Measurements from ENCODE around the gene SMIM24.
A peak's percentile ranks its signal among the peaks of the same experiment; 100 is the strongest.

Gene SMIM24

DNA sequence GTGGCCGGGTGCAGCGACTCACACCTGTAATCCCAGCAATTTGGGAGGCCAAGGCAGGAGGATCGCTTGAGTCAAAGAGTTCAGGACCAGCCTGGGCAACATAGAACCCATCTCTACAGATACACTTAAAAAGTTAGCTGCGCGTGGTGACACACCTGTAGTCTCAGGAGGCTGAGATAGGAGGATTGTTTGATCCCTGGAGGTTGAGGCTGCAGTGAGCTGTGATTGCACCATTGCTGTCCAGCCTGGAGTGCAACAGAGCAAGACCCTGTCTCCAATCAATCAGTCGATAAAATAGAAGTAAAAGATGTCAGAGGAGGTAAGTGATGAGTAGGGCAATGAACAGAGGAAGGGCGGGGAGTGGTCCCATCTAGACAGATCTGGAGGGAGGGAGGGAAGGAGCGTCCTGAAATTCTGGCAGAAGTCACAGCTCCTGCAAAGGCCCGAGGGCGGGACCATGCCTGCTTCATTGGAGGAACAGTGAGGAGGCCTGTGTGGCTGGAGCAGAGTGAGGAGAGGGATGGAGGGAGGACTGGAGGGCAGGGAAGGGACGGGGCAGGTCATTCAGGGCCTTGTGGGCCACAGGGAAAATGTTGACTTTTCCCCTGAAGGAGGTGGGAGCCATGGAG lies 9.7 kb downstream of the SMIM24 start:
- DNase-seq = no peak

DNA sequence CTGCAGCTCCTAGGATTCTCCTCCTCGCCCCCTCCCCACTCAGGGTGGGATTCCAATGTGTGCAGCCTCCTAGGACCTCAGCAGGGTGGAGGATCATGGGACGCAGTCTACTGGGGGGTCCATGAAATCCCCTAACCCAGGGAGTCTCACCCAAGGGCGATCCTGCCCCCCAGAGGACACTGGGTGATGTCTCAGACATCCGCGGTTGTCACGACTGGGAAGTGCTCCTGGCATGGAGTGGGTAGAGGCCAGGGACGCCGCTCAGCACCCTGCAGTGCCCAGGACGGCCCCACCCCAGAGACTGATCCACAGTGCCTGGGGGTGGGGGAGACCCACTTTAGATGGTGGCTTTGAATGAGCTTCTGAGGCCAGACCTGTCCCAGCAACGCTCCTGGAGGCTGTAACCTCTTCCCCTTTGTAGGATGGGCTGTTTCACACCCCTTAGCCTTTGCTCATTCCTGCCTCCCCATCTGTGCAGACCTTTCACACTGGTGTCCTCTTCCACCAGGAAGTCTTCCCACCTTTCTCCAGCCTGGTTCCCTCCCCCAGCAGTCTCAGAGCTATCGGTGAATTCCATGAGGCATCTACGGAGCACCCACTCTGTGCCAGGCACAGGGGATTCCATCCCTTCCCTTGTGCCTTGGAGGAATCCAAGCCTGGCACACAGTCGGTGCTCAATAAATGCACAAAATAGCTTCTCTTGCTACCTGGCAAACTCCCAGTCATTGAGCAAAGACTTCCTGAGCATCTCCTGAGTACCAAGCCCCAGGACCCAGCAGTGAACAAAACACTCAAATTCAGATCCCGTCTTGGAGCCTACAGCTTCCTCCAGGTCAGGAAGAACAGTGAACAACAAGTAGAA lies 10.5 kb downstream of the SMIM24 start:
- DNase-seq = no peak

GRCh38 chr19:3468211-3468610 lies 12.1 kb downstream of the SMIM24 start:
- DNase-seq = no peak

DNA sequence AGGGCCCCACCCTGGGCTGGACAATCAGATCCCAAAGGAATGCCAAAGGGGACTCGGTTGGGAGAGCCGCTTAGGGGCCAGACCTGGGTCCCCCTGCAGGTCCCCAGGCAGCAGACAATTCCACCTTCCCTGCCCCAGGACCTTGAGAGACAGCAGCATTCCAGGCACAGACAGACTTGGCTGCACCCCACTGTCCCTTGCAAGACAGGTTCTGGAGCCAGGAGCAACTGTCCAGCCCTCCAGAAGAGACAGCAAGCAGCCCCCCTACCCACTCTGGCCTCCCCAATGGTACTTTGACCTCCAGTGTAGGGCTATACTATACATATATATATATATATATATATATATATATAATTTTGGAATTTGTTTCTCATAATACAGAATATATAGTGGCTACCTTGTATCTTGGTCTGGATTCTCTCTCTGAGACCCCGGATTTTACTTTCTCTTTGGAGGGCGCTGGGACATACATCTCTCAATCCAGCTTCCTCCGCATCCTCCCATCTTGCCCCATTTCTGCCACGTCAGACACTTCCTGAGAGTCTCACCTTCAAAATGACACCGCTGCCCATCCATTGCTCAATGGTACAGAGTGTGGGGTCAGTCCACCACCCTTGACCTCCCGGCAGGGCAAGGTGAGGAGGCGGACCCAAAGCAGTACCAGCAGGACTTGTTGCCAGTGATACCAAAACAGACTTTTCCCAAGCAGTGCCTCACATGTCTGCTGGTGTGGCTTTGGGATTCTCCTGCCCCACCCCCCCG lies 12.7 kb downstream of the SMIM24 start:
- DNase-seq = no peak

DNA sequence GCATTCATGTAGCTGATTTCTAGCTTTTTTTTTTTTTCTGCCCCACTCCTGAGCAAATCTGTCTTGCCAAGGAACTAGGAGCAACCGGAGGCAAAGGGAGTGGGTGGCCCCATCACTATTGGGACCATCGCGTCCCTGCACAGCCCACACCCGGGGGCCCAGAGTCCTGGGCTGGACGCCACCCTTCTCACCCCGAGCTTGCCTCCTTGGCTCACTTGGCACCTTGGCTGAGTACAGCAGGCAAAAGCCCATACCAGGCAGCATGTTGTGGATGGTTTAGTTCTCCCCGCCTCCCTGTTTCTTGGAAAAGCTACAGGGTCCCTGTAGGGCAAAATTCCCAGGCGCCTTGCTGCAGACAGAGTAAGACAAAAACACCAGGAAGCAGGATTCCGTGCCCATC lies 13.7 kb downstream of the SMIM24 start:
- no peak for DNase-seq

DNA sequence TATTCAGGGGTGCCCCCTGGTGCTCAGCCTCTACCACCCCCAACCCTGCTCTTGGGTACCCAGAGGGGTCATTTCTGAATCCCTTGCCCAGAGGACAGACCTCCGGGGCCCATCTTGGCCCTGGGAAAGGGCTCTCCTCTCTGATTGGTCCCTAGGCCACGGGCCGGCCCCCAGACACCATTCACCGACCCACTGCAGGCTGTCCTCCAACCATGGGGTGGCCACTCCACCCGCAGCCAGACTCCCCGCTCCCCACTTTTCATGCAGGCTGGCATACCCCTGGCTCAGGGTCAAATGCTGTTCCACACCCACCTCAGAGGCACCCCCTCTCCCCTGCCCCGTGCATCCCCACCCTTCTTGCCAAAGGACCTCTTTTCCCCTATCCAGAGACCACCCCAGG lies 14.8 kb downstream of the SMIM24 start:
- no peak for DNase-seq

DNA sequence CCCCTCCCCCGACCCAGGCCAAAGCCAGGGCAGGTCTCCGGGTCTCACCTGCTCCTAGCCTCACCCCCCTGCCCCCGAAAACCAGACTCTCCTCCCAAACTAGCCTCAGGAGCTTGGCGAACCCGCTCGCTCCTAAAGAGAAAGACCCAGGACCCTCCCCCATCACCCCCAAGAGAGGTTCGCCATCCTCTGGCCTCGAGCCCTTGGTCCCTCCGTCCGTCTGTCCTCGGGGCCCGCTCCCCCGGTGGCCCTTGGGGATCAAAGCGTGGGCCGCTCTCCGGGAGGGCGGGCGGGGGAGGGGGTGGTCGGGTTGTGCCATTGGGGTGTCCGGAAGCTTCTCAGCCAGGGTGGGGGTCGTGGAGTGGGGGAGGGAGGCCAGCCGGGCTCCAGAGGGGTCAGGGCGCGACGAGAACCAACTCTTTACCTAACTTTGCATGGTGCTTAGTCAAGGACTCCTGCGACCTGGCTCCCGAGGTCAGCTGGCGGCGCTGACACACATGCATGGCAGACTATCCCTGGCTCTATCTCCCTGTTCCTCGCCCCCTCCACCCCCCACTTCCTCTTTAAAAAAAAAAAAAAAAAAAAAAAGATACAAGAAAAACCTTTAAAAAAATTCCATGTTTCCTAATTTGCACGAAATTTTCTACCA lies 15.6 kb downstream of the SMIM24 start:
- DNase-seq = no peak

- no peak for DNase-seq
These were observed 16.4 kb downstream of the SMIM24 start for GRCh38 chr19:3463714-3464586.

- no peak for DNase-seq
These were observed 17.2 kb downstream of the SMIM24 start for GRCh38 chr19:3462991-3463713.

- DNase-seq = no peak
These were observed 20.3 kb downstream of the SMIM24 start for GRCh38 chr19:3459965-3460582.

- DNase-seq = peak; percentile 67
These were observed 21.0 kb downstream of the SMIM24 start for GRCh38 chr19:3459089-3459881.

DNA sequence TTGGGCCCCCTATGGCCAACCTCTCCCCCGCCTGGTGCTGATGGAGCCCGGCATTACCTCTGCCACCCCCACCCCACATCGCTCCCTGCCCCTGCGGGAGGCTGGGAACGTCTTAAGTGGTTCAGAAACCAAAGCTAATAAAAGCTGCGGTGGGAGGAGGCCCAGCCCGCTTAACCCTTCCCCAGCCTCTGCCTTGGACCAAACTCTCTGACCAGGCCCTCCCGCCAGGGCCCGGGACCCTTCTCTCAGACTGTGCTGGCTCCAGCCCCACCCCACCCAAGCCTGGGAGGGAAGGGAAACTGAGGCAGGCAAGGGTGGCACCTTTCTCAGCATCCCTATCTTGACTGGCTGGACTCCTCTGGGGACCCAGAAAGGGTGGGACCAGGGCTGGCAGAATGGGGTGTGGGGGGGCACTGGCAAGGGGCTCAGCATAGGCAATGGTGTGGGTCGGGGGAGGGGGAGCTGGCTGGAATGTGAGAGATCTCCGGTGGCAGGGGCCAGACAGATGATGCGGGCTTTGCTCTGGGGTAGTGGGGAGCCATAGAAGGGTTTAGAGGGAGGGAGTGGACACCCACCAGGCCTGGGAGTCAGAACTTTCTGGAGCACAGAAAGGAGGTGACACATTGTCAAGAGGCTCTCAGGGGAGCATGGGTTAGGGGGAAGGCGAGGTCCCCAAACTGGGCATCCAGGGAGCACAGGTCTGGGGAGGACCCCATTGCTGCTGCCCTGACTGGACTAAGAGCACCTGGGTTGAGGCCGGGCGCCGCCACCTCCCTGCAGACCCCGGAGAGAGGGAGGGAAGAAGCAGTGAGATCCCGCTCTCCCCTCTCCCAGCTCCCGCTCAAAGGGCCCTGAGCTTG lies 21.9 kb downstream of the SMIM24 start:
- no peak for DNase-seq

- no peak for DNase-seq
These were observed 22.6 kb downstream of the SMIM24 start for GRCh38 chr19:3457528-3458228.

- DNase-seq = no peak
These were observed 23.3 kb downstream of the SMIM24 start for GRCh38 chr19:3456925-3457527.

DNA sequence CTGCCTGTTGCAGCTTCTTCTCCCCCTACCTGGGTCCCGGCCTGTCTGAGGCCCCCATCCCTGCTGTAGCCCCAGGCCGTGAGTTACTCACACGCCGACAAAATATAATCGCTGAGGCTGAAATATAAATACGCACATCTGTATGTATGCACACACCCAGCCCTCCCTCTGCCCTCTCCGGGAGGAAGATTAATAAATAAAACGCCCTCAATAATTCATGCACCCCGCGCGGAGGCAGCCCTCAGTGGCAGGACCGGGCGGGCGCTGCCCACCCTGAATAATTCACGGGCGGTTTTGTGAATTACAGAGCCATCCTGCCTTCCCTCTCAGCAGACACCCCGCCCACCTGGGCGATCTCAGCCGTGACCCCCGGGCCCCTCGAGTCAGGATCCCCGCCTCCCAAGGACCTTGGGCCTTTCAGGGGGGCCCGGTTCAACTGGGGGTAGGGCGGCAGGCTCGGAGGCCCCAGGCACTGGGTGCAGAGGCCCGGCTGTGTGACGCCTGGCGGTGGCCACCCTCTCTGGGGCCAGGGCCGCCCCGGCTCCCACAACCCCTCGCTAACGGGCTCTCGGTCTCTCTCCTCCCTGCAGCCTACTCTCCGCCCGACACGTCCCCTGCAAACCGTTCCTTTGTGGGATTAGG lies 24.2 kb downstream of the SMIM24 start:
- DNase-seq = no peak

DNA sequence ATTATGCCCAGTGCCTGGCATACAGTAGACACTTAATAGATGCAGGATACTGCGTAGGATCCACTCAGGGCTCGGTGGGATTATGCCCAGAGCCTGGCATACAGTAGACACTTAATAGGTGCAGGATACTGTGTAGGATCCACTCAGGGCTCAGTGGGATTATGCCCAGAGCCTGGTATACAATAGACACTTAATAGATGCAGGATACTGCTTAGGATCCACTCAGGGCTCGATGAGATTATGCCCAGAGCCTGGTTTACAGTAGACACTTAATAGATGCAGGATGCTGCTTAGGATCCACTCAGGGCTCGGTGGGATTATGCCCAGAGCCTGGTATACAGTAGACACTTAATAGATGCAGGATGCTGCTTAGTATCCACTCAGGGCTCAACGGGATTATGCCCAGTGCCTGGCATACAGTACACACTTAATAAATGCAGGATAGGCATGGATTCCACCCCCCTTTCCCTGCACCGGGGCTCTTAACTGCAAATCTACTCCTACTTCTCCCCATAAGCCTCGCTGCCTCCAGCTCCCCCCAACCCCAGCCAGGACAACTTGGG lies 24.9 kb downstream of the SMIM24 start:
- DNase-seq = no peak

Measured in hematopoietic multipotent progenitor cell treated with erythropoietin and hydrocortisone succinate and interleukin-3 and kit ligand, for 6 days (in vitro differentiated cells).